CD4-positive, alpha-beta T cell (primary cell): ENCODE data around the gene SRC. TPM values are rescaled to one million over a fixed set of nuclear protein-coding genes. Genes with fewer than 3 reads are reported as not detected.
"Not testable (repeated sequence)": the region's sequence is repeated elsewhere in the genome, so short reads cannot be mapped to it uniquely, and the experiment has no call there.

Experiments used
- ATAC-seq: fragments of 200-7000 bp; cut with Tn5 transposase; one replicate; pipeline ENCODE4 v1.10.0; 2022; ENCODE audit warnings: mild to moderate bottlenecking; ENCODE audit not compliant: poor library complexity
- CTCF ChIA-PET: fragments of 350-600 bp; sonication (Branson Sonifier 250); formaldehyde crosslinking; loops from one replicate; lab custom pipeline; 2021; ENCODE audit warnings: antibody characterized with exemption, inconsistent platforms; lab: Charles Lee
- POLR2A ChIA-PET: fragments of 350-600 bp; sonication (Branson Sonifier 250); formaldehyde crosslinking; loops from one replicate; lab custom pipeline; 2021; ENCODE audit warnings: antibody characterized with exemption, inconsistent platforms; lab: Charles Lee
- DNase-seq, 14 experiments: peaks; one replicate each; pipeline ENCODE4 v3.0.0-alpha.2; 2013 to 2020; ENCODE audit warnings: mixed read lengths in 2 of 14
- H3K27ac ChIP-seq, 2 donors: one replicate each; pipeline versions ENCODE4 v1.5.1 to v1.7.0; 2013; ENCODE audit warnings: low read length in 2 of 2, low read depth in 1 of 2, mild to moderate bottlenecking in 1 of 2
- H3K27me3 ChIP-seq, 2 experiments: 1 replicate in 1 of 2; 2 replicates in 1 of 2; pipeline versions ENCODE4 v1.6.1 to v1.7.0; 2013; ENCODE audit warnings: low read length in 2 of 2, control low read depth in 1 of 2, mild to moderate bottlenecking in 1 of 2, moderate library complexity in 1 of 2; ENCODE audit not compliant: insufficient read depth in 2 of 2, control insufficient read depth in 1 of 2
- H3K36me3 ChIP-seq: one replicate; pipeline ENCODE4 v1.6.1; 2013; ENCODE audit warnings: low read length, control low read depth; ENCODE audit not compliant: insufficient read depth
- H3K4me1 ChIP-seq: one replicate; pipeline ENCODE4 v1.6.1; 2013; ENCODE audit warnings: low read length, control low read depth; ENCODE audit not compliant: insufficient read depth
- H3K4me3 ChIP-seq: one replicate; pipeline ENCODE4 v1.5.1; 2013; ENCODE audit warnings: mild to moderate bottlenecking, low read length, moderate library complexity
- H3K9me3 ChIP-seq, 2 experiments: 1 replicate in 1 of 2; 2 replicates in 1 of 2; pipeline versions ENCODE4 v1.6.1 to v1.7.0; 2013; ENCODE audit warnings: low read length in 2 of 2, mild to moderate bottlenecking in 2 of 2, control low read depth in 1 of 2, moderate library complexity in 1 of 2; ENCODE audit not compliant: control insufficient read depth in 1 of 2, insufficient read depth in 1 of 2
- H3K27ac Mint-ChIP-seq: one replicate; pipeline ENCODE4 v1.8.0; 2020; ENCODE audit warnings: mixed read lengths
- H3K27me3 Mint-ChIP-seq: one replicate; pipeline ENCODE4 v1.8.0; 2021; ENCODE audit warnings: mixed read lengths
- H3K36me3 Mint-ChIP-seq: one replicate; pipeline ENCODE4 v1.8.0; 2021; ENCODE audit warnings: low read depth, mixed read lengths
- H3K4me1 Mint-ChIP-seq: one replicate; pipeline ENCODE4 v1.8.0; 2021; ENCODE audit warnings: low read depth, mixed read lengths
- H3K4me3 Mint-ChIP-seq: one replicate; pipeline ENCODE4 v1.8.0; 2020; ENCODE audit warnings: mild to moderate bottlenecking, mixed read lengths
- H3K9me3 Mint-ChIP-seq: one replicate; pipeline ENCODE4 v1.8.0; 2020; ENCODE audit warnings: mixed read lengths
- intact Hi-C, 2 experiments: fragments of 100-400 bp; cut with DNase I in 1 of 2; cut with micrococcal nuclease in 1 of 2; formaldehyde crosslinking; loops; one replicate each; pipeline versions ENCODE4 v1.15.1 to v1.9.0; 2023 to 2025; cut with DNase I, micrococcal nuclease
- total RNA-seq, 174 experiments: library from RNA in 2 of 174; stranded (reverse) in 2 of 174; gene quantifications; one replicate each; pipeline ENCODE4 v1.2.3 and lab custom pipeline; 2021 to 2026
- TF ChIP-seq, protein P1 (sequence below): fragments of 200-600 bp; IDR thresholded peaks from one replicate; pipeline ENCODE4 v1.8.0; 2022; ENCODE audit warnings: antibody characterized with exemption, mild to moderate bottlenecking

The SRC gene
- total RNA-seq, 2 experiments from 2014 or later: 2.5 to 3.1 TPM

GRCh38 chr20:37369846-37370245, 23.9 kb downstream of the SRC start:
- H3K4me1 Mint-ChIP-seq: no peaks in the 10 kb centered on the region
- no peaks in the 10 kb centered on the region for H3K36me3 Mint-ChIP-seq
- no peaks in the 10 kb centered on the region for H3K27me3 ChIP-seq
- ATAC-seq (no peak), DNase-seq (no peak)
- H3K9me3 Mint-ChIP-seq: no peaks in the 10 kb centered on the region
- H3K9me3 ChIP-seq: no peaks in the 10 kb centered on the region
- ChIA-PET CTCF (no interaction called here), POLR2A (no interaction called here)
- no peak overlapping the region for H3K4me3 ChIP-seq
- H3K4me1 ChIP-seq: no peaks in the 10 kb centered on the region
- no peak overlapping the region for H3K27ac Mint-ChIP-seq
- intact Hi-C loops: no loop called here
- TF ChIP-seq, protein P1, sequence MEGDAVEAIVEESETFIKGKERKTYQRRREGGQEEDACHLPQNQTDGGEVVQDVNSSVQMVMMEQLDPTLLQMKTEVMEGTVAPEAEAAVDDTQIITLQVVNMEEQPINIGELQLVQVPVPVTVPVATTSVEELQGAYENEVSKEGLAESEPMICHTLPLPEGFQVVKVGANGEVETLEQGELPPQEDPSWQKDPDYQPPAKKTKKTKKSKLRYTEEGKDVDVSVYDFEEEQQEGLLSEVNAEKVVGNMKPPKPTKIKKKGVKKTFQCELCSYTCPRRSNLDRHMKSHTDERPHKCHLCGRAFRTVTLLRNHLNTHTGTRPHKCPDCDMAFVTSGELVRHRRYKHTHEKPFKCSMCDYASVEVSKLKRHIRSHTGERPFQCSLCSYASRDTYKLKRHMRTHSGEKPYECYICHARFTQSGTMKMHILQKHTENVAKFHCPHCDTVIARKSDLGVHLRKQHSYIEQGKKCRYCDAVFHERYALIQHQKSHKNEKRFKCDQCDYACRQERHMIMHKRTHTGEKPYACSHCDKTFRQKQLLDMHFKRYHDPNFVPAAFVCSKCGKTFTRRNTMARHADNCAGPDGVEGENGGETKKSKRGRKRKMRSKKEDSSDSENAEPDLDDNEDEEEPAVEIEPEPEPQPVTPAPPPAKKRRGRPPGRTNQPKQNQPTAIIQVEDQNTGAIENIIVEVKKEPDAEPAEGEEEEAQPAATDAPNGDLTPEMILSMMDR: no peak
- no peak overlapping the region for H3K4me3 Mint-ChIP-seq
- H3K36me3 ChIP-seq: no peaks in the 10 kb centered on the region
- H3K27me3 Mint-ChIP-seq: no peaks in the 10 kb centered on the region
- H3K27ac ChIP-seq: no peak overlapping the region

- H3K27ac ChIP-seq, H3K4me1 Mint-ChIP-seq, CTCF ChIA-PET, intact Hi-C loops, H3K9me3 Mint-ChIP-seq, DNase-seq, H3K4me3 ChIP-seq, H3K27ac Mint-ChIP-seq, POLR2A ChIA-PET, H3K36me3 ChIP-seq, H3K27me3 ChIP-seq, H3K4me1 ChIP-seq, H3K27me3 Mint-ChIP-seq, H3K36me3 Mint-ChIP-seq, H3K4me3 Mint-ChIP-seq, ATAC-seq, H3K9me3 ChIP-seq: not testable (repeated sequence)
Observed at GRCh38 chr20:37371845-37372244, 25.9 kb downstream of the SRC start.

DNA sequence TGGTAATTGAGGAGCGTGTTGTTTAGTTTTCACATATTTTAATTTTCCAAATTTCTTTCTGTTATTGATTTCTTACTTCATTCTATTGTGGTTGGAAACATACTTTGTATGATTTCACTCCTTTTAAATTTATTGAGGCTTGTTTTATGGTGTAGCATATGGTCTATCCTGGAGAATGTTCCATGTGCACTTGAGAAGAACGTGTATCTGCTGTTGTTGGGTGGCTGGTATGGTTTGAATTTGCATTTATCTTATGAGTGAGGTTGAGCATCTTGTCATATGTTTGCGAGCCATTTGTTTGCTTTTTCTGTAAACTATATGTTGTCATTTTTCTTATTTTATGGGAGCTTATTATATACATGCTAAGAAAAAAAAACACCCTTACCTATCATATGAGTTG, 26.5 kb downstream of the SRC start:
- DNase-seq (no peak), ATAC-seq (no peak)
- intact Hi-C loops: no loop called here
- Mint-ChIP-seq H3K36me3 (no peaks in the 10 kb centered on the region), H3K4me3 (no peak overlapping the region), H3K4me1 (no peaks in the 10 kb centered on the region), H3K27me3 (no peaks in the 10 kb centered on the region), H3K9me3 (no peaks in the 10 kb centered on the region), H3K27ac (no peak overlapping the region)
- TF ChIP-seq, protein P1: no peak
- Histone ChIP-seq H3K4me3 (no peak overlapping the region), H3K27me3 (no peaks in the 10 kb centered on the region), H3K9me3 (no peaks in the 10 kb centered on the region), H3K36me3 (no peaks in the 10 kb centered on the region), H3K27ac (no peak overlapping the region), H3K4me1 (peaks cover 4% of the 10 kb centered on the region)
- POLR2A ChIA-PET: no interaction called here
- CTCF ChIA-PET: no interaction called here

DNA sequence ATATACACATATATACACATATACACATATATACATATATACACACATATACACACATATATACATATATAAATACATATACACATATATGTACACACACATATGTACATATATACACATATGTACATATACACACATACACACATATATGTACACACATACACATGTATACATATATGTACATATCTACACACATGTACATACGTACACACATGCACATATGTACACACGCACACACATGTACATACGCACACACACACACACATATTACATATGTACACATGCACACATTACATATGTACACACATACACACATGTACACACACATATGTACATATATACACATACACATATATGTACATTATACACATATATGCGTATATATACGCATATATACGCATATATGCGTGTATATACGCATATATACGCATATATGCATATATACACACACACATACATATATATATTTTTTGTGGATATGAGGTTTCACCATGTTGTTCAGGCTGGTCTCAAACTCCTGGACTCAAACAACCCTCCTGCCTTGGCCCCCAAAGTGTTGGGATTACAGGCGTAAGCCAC, 27.2 kb downstream of the SRC start:
- Mint-ChIP-seq H3K36me3 (no peaks in the 10 kb centered on the region), H3K4me1 (no peaks in the 10 kb centered on the region), H3K27me3 (no peaks in the 10 kb centered on the region), H3K4me3 (no peak overlapping the region), H3K27ac (no peak overlapping the region), H3K9me3 (no peaks in the 10 kb centered on the region)
- Histone ChIP-seq H3K27ac (no peak overlapping the region), H3K4me3 (no peak overlapping the region), H3K27me3 (no peaks in the 10 kb centered on the region), H3K9me3 (no peaks in the 10 kb centered on the region), H3K36me3 (no peaks in the 10 kb centered on the region), H3K4me1 (peaks cover 4% of the 10 kb centered on the region)
- POLR2A ChIA-PET: no interaction called here
- DNase-seq (no peak), ATAC-seq (no peak)
- intact Hi-C loops: no loop called here
- TF ChIP-seq, protein P1: no peak
- CTCF ChIA-PET: no interaction called here
